HG03575 (cell line): Measurements from ENCODE around the gene TOMM5.

ENCODE experiments used
- ATAC-seq: cut with Tn5 transposase; IDR thresholded peaks from one replicate; pipeline ENCODE4 v1.9.1; 2021; ENCODE audit not compliant: unreplicated experiment, insufficient number of reproducible peaks, low FRiP score; ENCODE audit errors: extremely low read depth

The TOMM5 gene

DNA sequence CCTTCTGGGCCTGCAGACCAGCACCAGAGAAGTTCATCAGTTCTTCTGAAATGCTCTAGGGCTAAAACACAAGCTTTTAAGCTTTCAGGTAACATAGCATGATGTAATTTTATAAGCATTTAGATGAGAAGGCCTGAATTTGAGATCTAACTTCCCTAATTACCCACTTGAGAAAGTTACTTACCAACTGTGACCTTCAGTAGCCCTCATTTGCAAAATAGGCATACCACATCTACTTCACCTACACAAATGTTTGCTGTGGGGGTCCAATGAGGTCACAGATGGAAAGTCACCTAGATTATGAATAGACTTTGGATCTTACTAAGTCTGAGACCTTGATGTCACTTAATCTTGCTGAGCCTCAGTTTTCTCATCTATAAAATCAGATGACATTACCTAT lies 52.8 kb downstream of the TOMM5 start:
- no peak for ATAC-seq
